Colonic mucosa (tissue), 4 donors: ENCODE measurements around the gene PPP1R37. TPM values are rescaled to one million over a fixed set of nuclear protein-coding genes. Genes with fewer than 3 reads are reported as not detected.

Source experiments
- DNase-seq: peaks from one replicate; pipeline ENCODE4 v3.0.0-alpha.2; 2020
- H3K27ac ChIP-seq: fragments of 200-600 bp; one replicate; pipeline ENCODE4 v1.8.0; 2021
- H3K27me3 ChIP-seq: fragments of 200-600 bp; one replicate; pipeline ENCODE4 v1.8.0; 2021
- H3K36me3 ChIP-seq: fragments of 200-600 bp; one replicate; pipeline ENCODE4 v1.8.0; 2021
- H3K4me1 ChIP-seq: fragments of 200-600 bp; one replicate; pipeline ENCODE4 v1.8.0; 2021; ENCODE audit warnings: mild to moderate bottlenecking
- H3K4me3 ChIP-seq: fragments of 200-600 bp; one replicate; pipeline ENCODE4 v1.8.0; 2021
- H3K9ac ChIP-seq, 2 donors: one replicate each; pipeline ENCODE4 v1.7.0; 2013; ENCODE audit warnings: control low read depth in 2 of 2, low read depth in 2 of 2, low read length in 2 of 2
- H3K9me3 ChIP-seq: fragments of 200-600 bp; one replicate; pipeline ENCODE4 v1.8.0; 2021
- CTCF ChIP-seq: fragments of 200-600 bp; IDR thresholded peaks from one replicate; pipeline ENCODE4 v1.8.0; 2022; ENCODE audit warnings: antibody characterized with exemption, mild to moderate bottlenecking
- intact Hi-C: fragments of 100-400 bp; cut with DNase I; formaldehyde crosslinking; loops from one replicate; pipeline ENCODE4 v1.14.1; 2022
- total RNA-seq, 2 donors: library from RNA; stranded (reverse); fragmentation: NEBNext Ultra II Directional in 1 of 2; extraction: Animal tissue kit (Norgen Biotek cat#: 25700) in 1 of 2; gene quantifications; one replicate each; pipeline ENCODE4 v1.2.1, GENCODE V29; 2021
- donor health status: healthy.
- donor health status: DM: no; HTN: no; CAD: no.
- donor health status: DM: no; HTN: no; CAD: no.

PPP1R37 gene
- total RNA-seq, 2 donors from 2014 or later, result 28.2 to 46.9 TPM

GRCh38 chr19:45094707-45095106, 1.7 kb downstream of the PPP1R37 start:
- H3K27me3 ChIP-seq, result no peaks in the 10 kb centered on the region
- DNase-seq, result no peak
- no peak for TF ChIP-seq CTCF
- H3K4me1 ChIP-seq, result peaks cover 12% of the 10 kb centered on the region
- H3K9me3 ChIP-seq, result no peaks in the 10 kb centered on the region
- no peaks in the 10 kb centered on the region for H3K36me3 ChIP-seq
- H3K9ac ChIP-seq, result peak overlapping the region in 1 of 2 donors; percentile 27
- no peak overlapping the region for H3K27ac ChIP-seq
- intact Hi-C loops, result no loop called here
- H3K4me3 ChIP-seq, result peak overlapping the region; percentile 99

DNA sequence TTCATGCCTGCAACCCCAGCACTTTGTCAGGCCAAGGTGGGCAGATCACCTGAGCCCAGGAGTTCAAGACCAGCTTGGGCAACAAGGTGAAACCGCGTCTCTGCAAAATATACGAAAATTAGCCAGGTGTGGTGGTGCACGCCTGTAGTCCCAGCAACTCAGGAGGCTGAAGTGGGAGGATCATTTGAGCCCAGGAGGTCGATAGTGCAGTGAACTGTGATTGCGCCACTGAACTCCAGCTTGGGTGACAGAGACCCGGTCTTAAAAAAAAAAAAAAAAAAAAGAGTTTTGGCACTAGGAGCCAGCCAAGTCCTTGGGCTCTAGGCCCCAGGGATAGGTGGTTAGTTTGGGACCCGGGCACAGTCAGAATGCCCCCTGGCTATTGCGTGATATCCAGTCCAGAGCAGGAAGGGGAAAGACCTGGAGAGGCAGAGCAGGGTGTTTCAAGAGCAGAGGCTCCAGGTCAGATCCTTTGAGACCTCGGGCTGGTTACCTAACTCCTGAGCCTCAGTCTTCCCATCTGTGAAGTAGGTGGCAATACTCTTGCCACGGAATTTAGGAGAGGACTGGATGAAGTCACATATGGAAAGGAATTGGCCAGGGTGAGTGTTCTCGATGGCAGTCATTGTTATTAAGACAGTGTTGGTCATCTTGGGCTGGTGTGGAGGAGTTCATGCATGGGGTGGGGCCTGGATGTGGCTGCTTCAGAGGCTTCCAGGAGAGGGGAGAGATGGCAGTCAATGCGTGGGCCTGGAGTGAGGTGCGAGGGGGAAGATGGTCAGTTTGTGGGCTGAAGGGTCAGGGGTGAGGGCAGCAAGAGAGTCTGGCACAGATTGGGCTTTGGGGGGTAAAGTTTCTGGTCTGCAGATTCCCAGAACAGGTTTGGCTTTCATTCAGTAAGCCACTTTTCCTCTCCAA, 2.8 kb downstream of the PPP1R37 start:
- no peaks in the 10 kb centered on the region for H3K27me3 ChIP-seq
- H3K4me1 ChIP-seq, result peaks cover 12% of the 10 kb centered on the region
- no peaks in the 10 kb centered on the region for H3K36me3 ChIP-seq
- H3K27ac ChIP-seq, result no peak overlapping the region
- intact Hi-C loops, result no loop called here
- H3K9me3 ChIP-seq, result no peaks in the 10 kb centered on the region
- TF ChIP-seq CTCF, result no peak
- no peak overlapping the region for H3K4me3 ChIP-seq
- no peak for DNase-seq
- H3K9ac ChIP-seq, result no peak overlapping the region

DNA sequence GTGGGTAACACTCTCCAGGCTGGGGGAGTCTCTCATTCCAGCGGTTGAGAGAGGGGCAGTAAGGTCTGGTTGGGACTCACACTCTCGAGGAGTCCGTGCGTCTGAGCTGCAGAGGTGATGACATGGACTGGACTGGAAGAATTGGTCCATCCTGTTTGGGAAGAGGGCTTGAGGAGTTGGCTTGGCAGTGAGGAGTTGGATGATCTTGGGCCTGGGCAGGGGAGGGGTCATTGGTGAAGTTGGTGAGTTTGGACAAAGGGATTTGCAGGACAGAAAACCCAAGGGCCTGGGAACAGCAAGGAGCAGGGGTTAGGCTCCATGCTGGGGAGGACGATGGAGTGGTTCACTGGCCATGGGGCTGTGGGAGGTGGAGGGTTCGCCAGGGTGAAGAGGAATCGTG, 3.7 kb downstream of the PPP1R37 start:
- no peak overlapping the region for H3K27ac ChIP-seq
- no peak for TF ChIP-seq CTCF
- peaks cover 18% of the 10 kb centered on the region for H3K4me1 ChIP-seq
- intact Hi-C loops, result no loop called here
- no peak overlapping the region for H3K4me3 ChIP-seq
- H3K36me3 ChIP-seq, result no peaks in the 10 kb centered on the region
- DNase-seq, result no peak
- H3K9me3 ChIP-seq, result no peaks in the 10 kb centered on the region
- H3K27me3 ChIP-seq, result no peaks in the 10 kb centered on the region
- no peak overlapping the region for H3K9ac ChIP-seq

DNA sequence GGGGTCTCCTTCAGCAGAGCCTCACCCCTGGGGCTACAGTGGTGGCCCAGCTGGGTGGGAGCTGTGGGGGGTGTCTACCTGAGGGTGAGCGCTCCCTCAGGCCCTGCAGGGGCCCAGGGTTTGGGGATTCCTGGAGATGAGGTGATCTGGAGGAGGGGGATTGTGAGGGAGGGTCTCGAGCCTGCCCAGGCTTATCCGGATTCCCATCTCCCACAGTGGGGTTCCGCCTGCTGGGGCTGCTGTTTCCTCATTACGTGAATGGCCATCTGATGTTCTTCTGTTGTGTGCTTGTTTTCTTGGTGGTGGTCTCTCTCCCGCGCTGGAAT, 4.4 kb downstream of the PPP1R37 start:
- no peak overlapping the region for H3K4me3 ChIP-seq
- no peaks in the 10 kb centered on the region for H3K36me3 ChIP-seq
- peaks cover 18% of the 10 kb centered on the region for H3K4me1 ChIP-seq
- no peak overlapping the region for H3K9ac ChIP-seq
- intact Hi-C loops, result no loop called here
- H3K27ac ChIP-seq, result no peak overlapping the region
- no peak for TF ChIP-seq CTCF
- no peaks in the 10 kb centered on the region for H3K9me3 ChIP-seq
- no peak for DNase-seq
- no peaks in the 10 kb centered on the region for H3K27me3 ChIP-seq

DNA sequence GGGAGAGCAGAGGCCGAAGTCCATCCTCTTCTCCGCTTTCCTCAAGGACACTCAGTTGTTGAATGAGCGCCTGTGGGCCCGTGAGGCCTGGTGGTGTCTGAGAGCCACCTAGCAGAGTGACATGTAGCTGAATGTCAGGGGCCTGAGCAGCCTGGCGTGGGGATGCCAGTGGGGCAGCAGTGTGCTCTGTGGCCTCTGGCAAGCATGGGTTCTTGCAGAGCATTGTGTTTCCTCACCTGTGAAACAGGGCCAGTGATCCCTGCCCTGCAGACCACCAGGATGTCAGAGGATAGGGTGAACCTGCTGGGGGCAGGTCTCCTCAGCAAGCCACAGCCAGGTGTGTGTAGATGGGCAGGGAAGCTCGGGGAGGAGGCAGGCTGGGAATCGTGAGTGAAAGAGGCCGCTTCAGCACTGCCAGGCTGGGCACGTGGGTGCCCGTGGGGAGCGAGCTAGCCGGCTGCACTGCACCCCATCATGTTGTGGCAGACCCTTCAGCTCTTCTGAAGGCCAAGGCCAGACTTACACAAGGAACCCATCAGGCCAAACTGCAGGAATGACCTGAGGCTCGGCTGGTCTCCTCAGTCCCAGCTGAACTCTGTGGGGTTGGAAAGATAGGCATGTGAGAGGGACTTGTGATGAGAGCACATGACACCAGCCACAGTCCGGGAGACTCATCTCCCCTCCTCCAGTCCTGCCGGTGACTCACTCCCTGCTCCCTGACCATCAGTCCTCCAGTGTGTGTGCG, 5.0 kb downstream of the PPP1R37 start:
- DNase-seq, result peak; percentile 48
- intact Hi-C loops, result no loop called here
- no peaks in the 10 kb centered on the region for H3K36me3 ChIP-seq
- H3K4me1 ChIP-seq, result peaks cover 18% of the 10 kb centered on the region
- H3K27me3 ChIP-seq, result no peaks in the 10 kb centered on the region
- no peaks in the 10 kb centered on the region for H3K9me3 ChIP-seq
- no peak overlapping the region for H3K4me3 ChIP-seq
- no peak overlapping the region for H3K9ac ChIP-seq
- no peak for TF ChIP-seq CTCF
- no peak overlapping the region for H3K27ac ChIP-seq
